Measurements from ENCODE around the gene SMIM21.

DNA sequence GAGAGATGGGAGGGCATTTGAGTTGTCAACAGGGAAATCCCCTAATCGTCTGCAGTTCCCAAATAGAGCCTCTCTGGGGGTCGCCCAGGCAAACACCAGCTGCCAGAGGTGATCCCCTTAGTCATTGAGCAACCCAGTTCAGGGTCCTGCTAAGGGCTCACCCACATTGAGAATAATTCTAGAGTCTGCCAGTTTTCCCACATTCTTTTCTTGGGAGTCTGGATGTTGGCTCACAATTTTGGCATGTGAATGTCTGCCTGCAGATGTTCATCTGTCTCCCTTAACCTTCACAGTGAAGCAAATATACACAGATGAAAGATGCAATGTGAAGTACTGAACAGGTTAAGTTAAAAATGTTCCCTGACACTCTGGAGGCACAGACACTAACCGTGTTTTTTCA is 11.4 kb upstream of the SMIM21 start:
- TF ChIP-seq, protein P1, sequence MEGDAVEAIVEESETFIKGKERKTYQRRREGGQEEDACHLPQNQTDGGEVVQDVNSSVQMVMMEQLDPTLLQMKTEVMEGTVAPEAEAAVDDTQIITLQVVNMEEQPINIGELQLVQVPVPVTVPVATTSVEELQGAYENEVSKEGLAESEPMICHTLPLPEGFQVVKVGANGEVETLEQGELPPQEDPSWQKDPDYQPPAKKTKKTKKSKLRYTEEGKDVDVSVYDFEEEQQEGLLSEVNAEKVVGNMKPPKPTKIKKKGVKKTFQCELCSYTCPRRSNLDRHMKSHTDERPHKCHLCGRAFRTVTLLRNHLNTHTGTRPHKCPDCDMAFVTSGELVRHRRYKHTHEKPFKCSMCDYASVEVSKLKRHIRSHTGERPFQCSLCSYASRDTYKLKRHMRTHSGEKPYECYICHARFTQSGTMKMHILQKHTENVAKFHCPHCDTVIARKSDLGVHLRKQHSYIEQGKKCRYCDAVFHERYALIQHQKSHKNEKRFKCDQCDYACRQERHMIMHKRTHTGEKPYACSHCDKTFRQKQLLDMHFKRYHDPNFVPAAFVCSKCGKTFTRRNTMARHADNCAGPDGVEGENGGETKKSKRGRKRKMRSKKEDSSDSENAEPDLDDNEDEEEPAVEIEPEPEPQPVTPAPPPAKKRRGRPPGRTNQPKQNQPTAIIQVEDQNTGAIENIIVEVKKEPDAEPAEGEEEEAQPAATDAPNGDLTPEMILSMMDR (IDR thresholded peaks at IDR 0.05): no peak
- TF ChIP-seq POLR2A (IDR thresholded peaks at IDR 0.05): no peak
- TF ChIP-seq EP300 (IDR thresholded peaks at IDR 0.05): no peak
